GM12872 (cell line): ENCODE results near the gene LGR6.

Source experiments
- CTCF ChIP-seq: IDR thresholded peaks from 3 replicates; pipeline ENCODE4 v1.5.1; 2011; ENCODE audit warnings: low read depth, mild to moderate bottlenecking, low read length, moderate library complexity; ENCODE audit not compliant: insufficient read depth

The LGR6 gene

GRCh38 chr1:202285908-202286307, 92.3 kb downstream of the LGR6 start:
- no peak for TF ChIP-seq CTCF

- no peak for TF ChIP-seq CTCF
These were observed 93.1 kb downstream of the LGR6 start for GRCh38 chr1:202286622-202287097.

- no peak for TF ChIP-seq CTCF
These were observed 93.6 kb downstream of the LGR6 start for GRCh38 chr1:202287196-202287595.

GRCh38 chr1:202288177-202288576, 94.6 kb downstream of the LGR6 start:
- no peak for TF ChIP-seq CTCF

- no peak for TF ChIP-seq CTCF
These were observed 95.4 kb downstream of the LGR6 start for GRCh38 chr1:202289009-202289408.

- no peak for TF ChIP-seq CTCF
These were observed 97.4 kb downstream of the LGR6 start for GRCh38 chr1:202291001-202291400.

GRCh38 chr1:202291961-202292712, 98.5 kb downstream of the LGR6 start:
- TF ChIP-seq CTCF: no peak

- TF ChIP-seq CTCF: no peak
These were observed 99.2 kb downstream of the LGR6 start for GRCh38 chr1:202292773-202293172.
